Stimulated activated naive CD8-positive, alpha-beta T cell treated with anti-CD3 and anti-CD28 coated beads, Interleukin-15, amount 100 ng/mL, for 72 hours (primary cell): ENCODE results near the gene GABRA1.

Experiments used
- ATAC-seq: fragments of 150-1000 bp; cut with Tn5 transposase; 2 replicates; pipeline ENCODE4 v1.10.0; 2021; ENCODE audit warnings: mild to moderate bottlenecking, moderate library complexity
- DNase-seq, 2 donors: peaks; one replicate each; pipeline ENCODE4 v3.0.0; 2021 to 2022
- H3K27ac Mint-ChIP-seq, 2 donors: one replicate each; pipeline ENCODE4 v1.8.0; 2022; ENCODE audit warnings: mild to moderate bottlenecking in 2 of 2, mixed read lengths in 2 of 2, moderate library complexity in 2 of 2
- H3K27me3 Mint-ChIP-seq: one replicate; pipeline ENCODE4 v1.8.0; 2022; ENCODE audit warnings: mixed read lengths
- H3K4me1 Mint-ChIP-seq: one replicate; pipeline ENCODE4 v1.8.0; 2022; ENCODE audit warnings: mild to moderate bottlenecking, mixed read lengths
- H3K4me3 Mint-ChIP-seq, 2 donors: one replicate each; pipeline ENCODE4 v1.8.0; 2022; ENCODE audit warnings: mild to moderate bottlenecking in 2 of 2, mixed read lengths in 2 of 2, moderate library complexity in 1 of 2
- H3K9me3 Mint-ChIP-seq, 2 donors: one replicate each; pipeline ENCODE4 v1.8.0; 2022; ENCODE audit warnings: mixed read lengths in 2 of 2

The GABRA1 gene

DNA sequence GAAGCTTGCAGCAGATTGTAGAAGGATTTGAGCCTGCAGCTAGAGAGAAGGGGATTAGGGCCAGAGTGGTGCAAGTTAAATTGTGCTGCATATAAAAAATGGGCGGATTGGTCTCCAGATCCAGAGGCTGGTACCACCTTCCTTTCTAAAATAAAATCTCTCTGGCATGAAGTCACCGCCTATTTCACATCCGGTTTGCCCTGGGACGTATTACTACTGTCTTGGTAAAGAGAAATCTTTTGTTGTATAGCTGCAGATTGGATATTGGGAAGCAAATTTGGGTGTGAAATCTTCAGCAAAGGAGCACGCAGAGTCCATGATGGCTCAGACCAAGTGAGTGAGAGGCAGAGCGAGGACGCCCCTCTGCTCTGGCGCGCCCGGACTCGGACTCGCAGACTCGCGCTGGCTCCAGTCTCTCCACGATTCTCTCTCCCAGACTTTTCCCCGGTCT lies at the start of gene GABRA1:
TSS of gene GABRA1 (plus strand) at position 180 of the 451 bp plus-strand sequence. CDS start 2,691 bp downstream, outside the sequence.
- ATAC-seq: no peak
- Mint-ChIP-seq H3K27me3 (peaks cover 25% of the 10 kb centered on the region), H3K4me1 (no peaks in the 10 kb centered on the region), H3K27ac (no peak within 1 kb of the TSS), H3K9me3 (peaks cover 0 to 13% of the 10 kb centered on the region in 2 donors), H3K4me3 (no peak within 1 kb of the TSS)
- no peak for DNase-seq

DNA sequence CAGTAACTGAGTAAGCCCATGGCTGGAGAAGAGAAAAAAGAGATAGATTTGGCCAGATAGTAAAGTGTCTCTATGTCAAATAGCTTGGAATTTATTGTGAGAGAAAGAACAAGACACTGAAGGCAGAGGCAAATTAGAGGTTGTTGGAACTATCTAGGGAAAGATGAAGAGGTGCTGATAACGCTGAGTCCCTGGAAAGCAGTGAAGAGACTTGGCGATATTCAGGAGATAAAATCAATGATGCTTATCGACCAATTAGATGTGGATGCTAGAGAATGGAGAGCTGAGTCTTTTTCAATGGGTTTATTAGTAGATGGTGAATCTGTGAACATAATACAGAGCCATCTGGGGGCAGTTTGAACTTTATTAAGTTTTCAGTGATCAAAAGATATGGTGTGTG lies 48.6 kb upstream of the GABRA1 start:
- H3K4me1 Mint-ChIP-seq: no peaks in the 10 kb centered on the region
- no peaks in the 10 kb centered on the region for H3K27me3 Mint-ChIP-seq
- no peak for ATAC-seq
- no peak overlapping the region for H3K27ac Mint-ChIP-seq
- peaks cover 6 to 8% of the 10 kb centered on the region in 2 donors for H3K9me3 Mint-ChIP-seq
- no peak for DNase-seq
- no peak overlapping the region for H3K4me3 Mint-ChIP-seq

DNA sequence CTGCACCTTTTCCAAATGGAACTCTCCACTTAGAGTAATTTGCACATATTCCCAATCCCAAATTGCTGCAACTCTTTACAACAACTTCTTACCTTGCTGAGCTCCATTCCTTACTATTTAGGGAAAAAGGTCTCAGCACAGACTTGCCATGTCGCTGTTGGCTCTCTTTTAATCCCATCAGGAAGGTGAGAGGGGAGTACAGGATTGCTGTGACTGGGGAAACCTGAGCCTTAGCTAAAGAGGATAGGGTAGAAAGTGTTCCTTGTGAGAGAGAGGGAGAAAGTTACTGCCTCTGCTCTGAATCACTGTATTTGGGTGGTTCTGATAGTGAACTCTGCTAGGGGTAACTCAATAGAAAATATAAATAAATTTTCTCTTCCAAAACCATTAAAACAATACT lies 43.7 kb upstream of the GABRA1 start:
- DNase-seq: no peak
- Mint-ChIP-seq H3K9me3 (peaks cover 3% of the 10 kb centered on the region in 2 donors), H3K4me3 (no peak overlapping the region), H3K4me1 (no peaks in the 10 kb centered on the region), H3K27ac (no peak overlapping the region), H3K27me3 (no peaks in the 10 kb centered on the region)
- no peak for ATAC-seq

GRCh38 chr5:161846746-161847145 lies 1.2 kb upstream of the GABRA1 start:
- DNase-seq: no peak
- no peak for ATAC-seq
- H3K9me3 Mint-ChIP-seq: peaks cover 0 to 13% of the 10 kb centered on the region in 2 donors
- H3K4me1 Mint-ChIP-seq: no peaks in the 10 kb centered on the region
- no peak overlapping the region for H3K27ac Mint-ChIP-seq
- H3K4me3 Mint-ChIP-seq: no peak overlapping the region
- peaks cover 25% of the 10 kb centered on the region for H3K27me3 Mint-ChIP-seq

DNA sequence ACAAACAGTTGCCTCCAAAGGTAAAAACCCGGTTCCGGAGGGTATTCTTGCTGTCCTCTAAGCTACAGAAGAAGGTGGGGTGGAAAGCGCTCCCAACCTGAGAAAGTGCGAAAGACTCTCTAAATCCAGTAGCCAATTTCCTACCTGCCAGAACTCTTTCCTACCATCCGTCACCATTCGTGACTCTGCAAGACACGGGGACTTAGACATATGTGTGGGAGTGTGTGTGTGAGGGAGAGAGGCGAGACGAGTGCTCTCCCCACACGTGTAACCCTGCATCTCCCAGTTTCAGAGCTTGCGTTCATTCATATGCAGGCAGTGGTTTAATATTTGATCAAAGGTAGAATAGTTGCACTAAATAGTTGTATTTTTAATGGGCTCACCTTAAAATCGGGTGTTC lies 473 bp upstream of the GABRA1 start:
- Mint-ChIP-seq H3K4me3 (no peak overlapping the region), H3K4me1 (no peaks in the 10 kb centered on the region), H3K27ac (no peak overlapping the region), H3K9me3 (peaks cover 0 to 13% of the 10 kb centered on the region in 2 donors), H3K27me3 (peaks cover 25% of the 10 kb centered on the region)
- DNase-seq: no peak
- no peak for ATAC-seq

DNA sequence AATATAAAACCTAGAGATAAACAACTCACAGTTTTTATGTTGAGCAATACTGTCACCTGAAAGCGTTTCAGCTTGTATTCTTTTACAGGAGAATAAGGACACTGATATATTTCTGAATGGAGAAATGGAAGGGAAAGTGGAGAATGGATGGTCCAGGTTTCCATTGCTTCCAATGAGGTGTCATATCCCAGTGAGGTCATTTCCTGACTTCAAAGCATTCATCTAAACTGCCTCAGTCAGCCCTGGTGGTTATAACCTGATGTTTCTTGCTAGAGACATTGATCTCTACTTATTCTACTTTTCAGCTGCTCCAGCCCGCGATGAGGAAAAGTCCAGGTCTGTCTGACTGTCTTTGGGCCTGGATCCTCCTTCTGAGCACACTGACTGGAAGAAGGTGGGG lies 2.6 kb downstream of the GABRA1 start:
- Mint-ChIP-seq H3K9me3 (peaks cover 0 to 13% of the 10 kb centered on the region in 2 donors), H3K4me3 (no peak overlapping the region), H3K4me1 (no peaks in the 10 kb centered on the region), H3K27me3 (peaks cover 25% of the 10 kb centered on the region), H3K27ac (no peak overlapping the region)
- DNase-seq: no peak
- no peak for ATAC-seq

GRCh38 chr5:161851691-161852299 lies 3.9 kb downstream of the GABRA1 start:
- DNase-seq: no peak
- Mint-ChIP-seq H3K4me3 (no peak overlapping the region), H3K27ac (no peak overlapping the region), H3K9me3 (peaks cover 0 to 9% of the 10 kb centered on the region in 2 donors), H3K27me3 (peaks cover 24% of the 10 kb centered on the region), H3K4me1 (no peaks in the 10 kb centered on the region)
- no peak for ATAC-seq

- Mint-ChIP-seq H3K4me3 (no peak overlapping the region), H3K9me3 (peaks cover 0 to 4% of the 10 kb centered on the region in 2 donors), H3K4me1 (no peaks in the 10 kb centered on the region), H3K27me3 (no peaks in the 10 kb centered on the region), H3K27ac (no peak overlapping the region)
- ATAC-seq (no peak), DNase-seq (no peak)
These were observed 9.4 kb downstream of the GABRA1 start for GRCh38 chr5:161857358-161857757.

GRCh38 chr5:161863259-161863658 lies 15.3 kb downstream of the GABRA1 start:
- H3K4me3 Mint-ChIP-seq: no peak overlapping the region
- no peak overlapping the region for H3K27ac Mint-ChIP-seq
- DNase-seq (no peak), ATAC-seq (no peak)
- no peaks in the 10 kb centered on the region for H3K27me3 Mint-ChIP-seq
- peaks cover 0 to 5% of the 10 kb centered on the region in 2 donors for H3K9me3 Mint-ChIP-seq
- H3K4me1 Mint-ChIP-seq: no peaks in the 10 kb centered on the region

- Mint-ChIP-seq H3K9me3 (peaks cover 0 to 5% of the 10 kb centered on the region in 2 donors), H3K27ac (no peak overlapping the region), H3K4me1 (no peaks in the 10 kb centered on the region), H3K4me3 (no peak overlapping the region), H3K27me3 (no peaks in the 10 kb centered on the region)
- DNase-seq: no peak
- ATAC-seq: no peak
These were observed 15.9 kb downstream of the GABRA1 start for GRCh38 chr5:161863811-161864210.

DNA sequence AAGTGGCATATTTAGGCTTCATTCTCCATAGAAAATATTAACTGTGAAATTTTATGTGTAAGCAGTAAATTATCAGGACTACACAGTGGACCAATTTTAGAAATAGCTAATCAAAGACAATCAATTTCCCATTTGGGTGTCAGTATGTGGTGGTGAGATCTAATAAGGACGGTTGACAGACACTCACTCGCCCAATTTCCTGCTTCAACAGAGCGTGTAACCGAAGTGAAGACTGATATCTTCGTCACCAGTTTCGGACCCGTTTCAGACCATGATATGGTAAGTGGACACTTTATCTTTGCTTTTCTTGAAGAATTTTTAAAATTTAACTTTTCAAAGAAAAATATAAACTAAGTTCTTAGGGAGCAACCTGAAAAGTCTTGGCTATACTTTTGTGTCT lies 17.6 kb downstream of the GABRA1 start:
- peaks cover 0 to 5% of the 10 kb centered on the region in 2 donors for H3K9me3 Mint-ChIP-seq
- H3K27me3 Mint-ChIP-seq: no peaks in the 10 kb centered on the region
- H3K4me1 Mint-ChIP-seq: no peaks in the 10 kb centered on the region
- DNase-seq: no peak
- ATAC-seq: no peak
- H3K4me3 Mint-ChIP-seq: no peak overlapping the region
- H3K27ac Mint-ChIP-seq: no peak overlapping the region

- H3K4me1 Mint-ChIP-seq: no peaks in the 10 kb centered on the region
- H3K9me3 Mint-ChIP-seq: no peaks in the 10 kb centered on the region
- no peak overlapping the region for H3K4me3 Mint-ChIP-seq
- ATAC-seq (no peak), DNase-seq (no peak)
- H3K27ac Mint-ChIP-seq: no peak overlapping the region
- no peaks in the 10 kb centered on the region for H3K27me3 Mint-ChIP-seq
These were observed 42.1 kb downstream of the GABRA1 start for GRCh38 chr5:161889971-161890370.

GRCh38 chr5:161895514-161895913 lies 47.6 kb downstream of the GABRA1 start:
- no peaks in the 10 kb centered on the region for H3K4me1 Mint-ChIP-seq
- no peak overlapping the region for H3K4me3 Mint-ChIP-seq
- H3K27ac Mint-ChIP-seq: no peak overlapping the region
- no peak for DNase-seq
- H3K9me3 Mint-ChIP-seq: peaks cover 0 to 4% of the 10 kb centered on the region in 2 donors
- no peak for ATAC-seq
- H3K27me3 Mint-ChIP-seq: no peaks in the 10 kb centered on the region

GRCh38 chr5:161897033-161897432 lies 49.1 kb downstream of the GABRA1 start:
- DNase-seq: no peak
- Mint-ChIP-seq H3K9me3 (peaks cover 0 to 4% of the 10 kb centered on the region in 2 donors), H3K4me1 (no peaks in the 10 kb centered on the region), H3K4me3 (no peak overlapping the region), H3K27me3 (no peaks in the 10 kb centered on the region), H3K27ac (no peak overlapping the region)
- no peak for ATAC-seq

DNA sequence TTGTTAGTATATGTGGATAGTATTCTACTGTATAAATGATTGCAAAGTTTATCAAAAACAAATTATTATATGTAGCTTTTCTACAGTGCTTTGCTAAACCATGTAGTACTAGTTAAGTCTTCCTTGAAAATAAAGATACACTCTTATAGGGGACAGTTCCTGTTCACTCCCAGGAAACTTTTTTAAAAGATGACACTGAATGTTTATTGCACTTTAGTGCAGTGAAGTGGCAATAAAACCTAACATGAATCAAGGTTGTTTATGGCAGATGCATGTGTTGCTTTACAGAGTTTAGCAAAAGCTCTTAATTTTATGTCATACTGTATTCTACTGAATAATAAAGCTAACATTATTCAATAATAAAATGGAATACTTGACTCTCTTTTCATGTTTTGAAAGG lies 51.7 kb downstream of the GABRA1 start:
- Mint-ChIP-seq H3K4me3 (no peak overlapping the region), H3K27ac (no peak overlapping the region), H3K9me3 (peaks cover 0 to 14% of the 10 kb centered on the region in 2 donors), H3K27me3 (no peaks in the 10 kb centered on the region), H3K4me1 (no peaks in the 10 kb centered on the region)
- DNase-seq (no peak), ATAC-seq (no peak)

DNA sequence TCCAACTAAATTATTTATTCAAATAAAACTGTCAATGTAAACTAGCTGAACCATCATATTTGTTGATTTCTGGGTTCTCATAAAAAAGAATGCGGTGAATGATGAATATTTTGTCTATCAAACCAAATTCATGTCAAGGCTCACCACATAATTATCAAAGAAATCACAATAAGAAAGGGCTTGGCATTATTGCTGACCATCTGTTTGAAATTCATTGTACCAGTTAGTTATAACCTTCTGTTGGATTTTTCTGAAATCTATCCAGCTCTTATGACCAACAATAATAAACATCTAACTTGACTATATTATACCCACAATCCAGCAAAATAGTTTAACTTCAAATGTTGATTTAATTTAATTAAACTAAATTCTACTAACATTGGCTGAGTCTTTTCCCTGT lies 53.1 kb downstream of the GABRA1 start:
- ATAC-seq (no peak), DNase-seq (no peak)
- Mint-ChIP-seq H3K4me3 (no peak overlapping the region), H3K4me1 (no peaks in the 10 kb centered on the region), H3K27me3 (no peaks in the 10 kb centered on the region), H3K27ac (no peak overlapping the region), H3K9me3 (peaks cover 0 to 16% of the 10 kb centered on the region in 2 donors)

DNA sequence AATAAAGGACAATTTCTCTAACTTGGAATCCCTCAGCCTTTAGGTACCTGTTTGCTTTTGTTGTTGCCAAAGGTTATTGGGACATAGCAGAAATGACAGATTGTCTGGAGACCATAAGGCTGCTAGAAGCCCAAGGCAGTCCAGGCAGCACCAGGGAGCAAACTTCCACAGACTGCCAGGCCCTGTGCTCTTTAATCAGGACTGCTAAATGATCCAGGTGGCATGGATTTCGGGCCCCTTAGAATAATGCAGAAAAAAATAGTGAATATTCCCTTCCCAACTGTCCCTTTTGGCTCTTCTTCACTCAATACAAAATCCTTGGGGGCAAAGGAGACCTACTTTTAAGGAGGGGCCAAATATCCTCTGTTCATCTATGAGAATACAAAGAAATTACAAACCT lies 73.9 kb downstream of the GABRA1 start:
- Mint-ChIP-seq H3K4me3 (no peak overlapping the region), H3K4me1 (no peaks in the 10 kb centered on the region), H3K27me3 (no peaks in the 10 kb centered on the region), H3K9me3 (peaks cover 10 to 14% of the 10 kb centered on the region in 2 donors), H3K27ac (no peak overlapping the region)
- ATAC-seq: no peak
- no peak for DNase-seq
